Lower lobe of right lung (tissue), 2 donors: Measurements from ENCODE around the gene DNAH1. TPM values are rescaled to one million over a fixed set of nuclear protein-coding genes. Genes with fewer than 3 reads are reported as not detected.

ENCODE experiments used
- ATAC-seq, 2 donors: fragments of 200-7000 bp; cut with Tn5 transposase; one replicate each; pipeline ENCODE4 v1.9.1; 2020 to 2022; ENCODE audit warnings: mild to moderate bottlenecking in 2 of 2, moderate library complexity in 2 of 2
- DNase-seq: peaks from one replicate; pipeline ENCODE4 v3.0.0-alpha.2; 2020
- H3K27ac ChIP-seq: fragments of 200-600 bp; one replicate; pipeline ENCODE4 v1.8.0; 2022
- H3K27me3 ChIP-seq: fragments of 200-600 bp; one replicate; pipeline ENCODE4 v1.8.0; 2022; ENCODE audit warnings: low read depth
- H3K36me3 ChIP-seq: fragments of 200-600 bp; one replicate; pipeline ENCODE4 v1.8.0; 2022; ENCODE audit warnings: mild to moderate bottlenecking
- H3K4me1 ChIP-seq: fragments of 200-600 bp; one replicate; pipeline ENCODE4 v1.8.0; 2022
- H3K4me3 ChIP-seq: fragments of 200-600 bp; one replicate; pipeline ENCODE4 v1.8.0; 2022; ENCODE audit warnings: mild to moderate bottlenecking
- H3K9me3 ChIP-seq: fragments of 200-600 bp; one replicate; pipeline ENCODE4 v1.8.0; 2022
- CTCF ChIP-seq: fragments of 200-600 bp; IDR thresholded peaks from one replicate; pipeline ENCODE4 v1.8.0; 2022; ENCODE audit warnings: antibody characterized with exemption, mild to moderate bottlenecking
- intact Hi-C: fragments of 100-400 bp; cut with DNase I; formaldehyde crosslinking; loops from one replicate; pipeline ENCODE4 v1.11.0; 2022
- total RNA-seq: library from RNA; stranded (reverse); fragmentation: NEBNext Ultra II Directional; extraction: Animal tissue kit (Norgen Biotek cat#: 25700); gene quantifications from one replicate; pipeline ENCODE4 v1.2.1, GENCODE V29; 2021
- donor health status: DM: no; HTN: yes; CAD: no; lungs with severe emphysema.

DNAH1 gene
- total RNA-seq, 1 donor from 2014 or later, result 16.4 TPM

DNA sequence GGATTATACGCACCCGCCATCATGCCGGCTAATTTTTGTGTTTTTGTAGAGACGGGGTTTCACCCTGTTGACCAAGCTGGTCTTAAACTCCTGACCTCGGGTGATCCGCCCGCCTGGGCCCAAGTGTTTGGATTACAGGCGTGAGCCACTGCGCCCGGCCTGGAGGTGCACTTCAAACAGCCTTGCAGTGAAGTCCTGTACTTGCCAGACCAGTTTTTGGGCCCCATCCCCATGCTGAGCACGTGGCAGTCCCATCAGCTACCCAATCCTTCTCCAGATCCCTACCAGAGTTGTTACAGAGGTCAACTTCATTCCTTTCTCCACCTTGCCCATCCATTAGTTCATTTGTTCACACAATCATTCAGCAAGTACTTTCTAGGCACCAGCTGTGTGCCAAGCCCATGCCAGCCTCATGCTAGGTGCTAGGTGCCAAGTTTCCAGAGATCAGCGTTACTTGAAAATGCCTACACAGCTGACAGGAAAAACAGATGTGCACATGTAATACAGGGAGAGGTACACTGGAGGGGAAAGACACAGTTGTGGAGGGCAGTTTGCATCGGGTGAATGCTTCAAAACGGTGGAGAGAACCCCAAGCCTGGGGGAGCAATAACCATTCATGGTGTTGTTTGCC is 2.2 kb downstream of the DNAH1 start:
- TF ChIP-seq CTCF, result no peak
- Histone ChIP-seq H3K27ac (peak overlapping the region; percentile 58), H3K9me3 (no peaks in the 10 kb centered on the region), H3K4me3 (peak overlapping the region; percentile 54), H3K27me3 (no peaks in the 10 kb centered on the region), H3K4me1 (peaks cover 32% of the 10 kb centered on the region), H3K36me3 (no peaks in the 10 kb centered on the region)
- intact Hi-C loops, result no loop called here
- DNase-seq (peak; percentile 80), ATAC-seq (peak; percentile 81 to 88)

GRCh38 chr3:52319921-52320595 is 3.9 kb downstream of the DNAH1 start:
- no peaks in the 10 kb centered on the region for H3K36me3 ChIP-seq
- no peaks in the 10 kb centered on the region for H3K9me3 ChIP-seq
- intact Hi-C loops, result no loop called here
- no peak overlapping the region for H3K27ac ChIP-seq
- ATAC-seq (no peak), DNase-seq (no peak)
- no peak overlapping the region for H3K4me3 ChIP-seq
- no peak for TF ChIP-seq CTCF
- H3K27me3 ChIP-seq, result no peaks in the 10 kb centered on the region
- H3K4me1 ChIP-seq, result peaks cover 18% of the 10 kb centered on the region

DNA sequence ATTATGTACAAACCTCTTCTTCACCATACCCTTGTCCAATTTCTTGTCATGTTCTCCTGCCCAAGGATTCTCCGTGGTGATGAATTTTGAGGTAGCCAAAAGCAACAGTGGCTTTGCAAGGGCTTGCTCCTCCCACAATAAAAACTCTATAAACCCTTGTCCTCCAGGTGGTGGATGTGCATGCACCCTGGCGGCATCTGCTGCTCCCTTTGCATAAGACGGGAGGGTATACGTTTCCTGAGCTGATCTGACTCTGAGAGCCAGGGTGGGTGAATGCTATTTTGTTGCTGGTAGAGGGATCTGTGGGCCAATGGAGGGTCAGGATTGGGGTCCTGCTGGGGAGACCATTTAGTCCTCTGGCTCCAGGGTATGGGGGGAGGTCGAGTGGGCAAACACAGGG is 5.4 kb downstream of the DNAH1 start:
- DNase-seq (no peak), ATAC-seq (no peak)
- no peak overlapping the region for H3K27ac ChIP-seq
- peaks cover 18% of the 10 kb centered on the region for H3K4me1 ChIP-seq
- no peaks in the 10 kb centered on the region for H3K27me3 ChIP-seq
- H3K4me3 ChIP-seq, result no peak overlapping the region
- H3K36me3 ChIP-seq, result no peaks in the 10 kb centered on the region
- intact Hi-C loops, result no loop called here
- no peak for TF ChIP-seq CTCF
- H3K9me3 ChIP-seq, result no peaks in the 10 kb centered on the region

DNA sequence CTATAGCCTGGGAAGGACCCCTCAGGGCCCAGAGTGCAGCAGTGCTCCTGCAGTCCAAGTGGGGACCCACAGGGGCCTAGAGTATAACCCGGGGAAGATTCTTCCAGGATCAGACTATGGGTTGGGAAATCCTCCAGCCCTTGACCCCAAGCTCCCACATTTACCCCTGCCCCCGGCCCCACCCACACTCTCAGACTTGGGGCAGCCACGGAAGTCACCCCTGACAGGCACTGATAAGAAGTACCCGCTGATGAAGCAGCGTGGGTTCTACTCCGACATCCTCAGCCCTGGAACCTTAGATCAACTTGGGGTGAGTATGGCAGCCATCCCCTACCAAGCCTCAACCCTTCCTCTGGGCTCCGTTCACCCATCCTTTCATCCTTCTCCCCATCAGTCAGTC is 6.3 kb downstream of the DNAH1 start:
- ATAC-seq, result no peak
- no peak for DNase-seq
- TF ChIP-seq CTCF, result no peak

DNA sequence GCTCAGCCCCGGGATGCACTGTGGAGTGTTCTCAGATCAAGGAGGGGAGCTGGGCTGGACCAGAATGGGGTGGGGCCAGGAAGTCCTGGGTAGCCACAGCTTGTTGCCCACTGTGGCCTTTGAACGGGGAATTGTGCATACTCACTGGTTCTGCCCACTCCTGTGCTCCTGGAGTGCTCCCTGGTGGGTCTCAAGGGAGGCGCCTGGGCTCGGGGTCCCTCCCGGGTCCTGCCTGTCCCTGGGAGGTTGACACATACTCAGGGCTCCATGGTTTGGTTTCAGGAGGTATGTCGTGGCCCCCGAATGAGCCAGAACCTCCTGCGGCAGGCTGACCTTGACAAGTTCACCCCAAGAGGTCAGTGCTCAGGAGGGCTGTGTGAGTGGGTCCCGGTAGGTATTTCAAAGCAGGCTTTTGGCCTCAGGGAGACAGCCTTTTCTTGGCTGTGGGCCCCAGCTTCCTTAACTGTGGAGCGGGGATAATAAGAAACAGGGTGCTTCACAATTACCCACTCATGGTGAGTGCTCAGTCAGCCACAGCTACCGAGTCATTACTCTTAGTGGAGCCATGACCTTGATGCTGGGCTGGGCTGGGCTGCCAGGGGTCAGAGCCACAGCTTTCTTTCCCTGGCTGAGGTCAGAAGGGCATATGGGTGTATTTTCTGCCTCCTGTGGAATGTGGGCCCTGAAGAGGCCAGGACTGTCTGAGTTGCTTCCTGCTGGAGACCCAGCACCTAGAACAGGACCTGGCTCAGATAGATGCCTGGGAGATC is 7.6 kb downstream of the DNAH1 start:
- H3K27me3 ChIP-seq, result no peaks in the 10 kb centered on the region
- intact Hi-C loops, result no loop called here
- peak in 1 of 2 donors; percentile 20 for ATAC-seq

More for the DNA sequence above, 6.3 kb downstream of the DNAH1 start:
- Histone ChIP-seq H3K27me3 (no peaks in the 10 kb centered on the region), H3K9me3 (no peaks in the 10 kb centered on the region), H3K36me3 (no peaks in the 10 kb centered on the region), H3K4me1 (peaks cover 13% of the 10 kb centered on the region), H3K27ac (no peak overlapping the region), H3K4me3 (no peak overlapping the region)
- intact Hi-C loops, result no loop called here

More for the DNA sequence above, 7.6 kb downstream of the DNAH1 start:
- Histone ChIP-seq H3K36me3 (peaks cover 5% of the 10 kb centered on the region), H3K9me3 (no peaks in the 10 kb centered on the region), H3K4me3 (no peak overlapping the region), H3K27ac (no peak overlapping the region), H3K4me1 (peaks cover under 1% of the 10 kb centered on the region)
- DNase-seq, result no peak
- no peak for TF ChIP-seq CTCF
